CD4-positive, alpha-beta T cell treated with Interleukin-17A for 1 hour (primary cell): Measurements from ENCODE around the gene CCDC82.
A peak's percentile ranks its signal among the peaks of the same experiment; 100 is the strongest.
"Not testable (repeated sequence)": the region's sequence is repeated elsewhere in the genome, so short reads cannot be mapped to it uniquely, and the experiment has no call there.

ENCODE experiments used
- DNase-seq: peaks from one replicate; pipeline ENCODE4 v3.0.0-alpha.2; 2020

CCDC82 gene

DNA sequence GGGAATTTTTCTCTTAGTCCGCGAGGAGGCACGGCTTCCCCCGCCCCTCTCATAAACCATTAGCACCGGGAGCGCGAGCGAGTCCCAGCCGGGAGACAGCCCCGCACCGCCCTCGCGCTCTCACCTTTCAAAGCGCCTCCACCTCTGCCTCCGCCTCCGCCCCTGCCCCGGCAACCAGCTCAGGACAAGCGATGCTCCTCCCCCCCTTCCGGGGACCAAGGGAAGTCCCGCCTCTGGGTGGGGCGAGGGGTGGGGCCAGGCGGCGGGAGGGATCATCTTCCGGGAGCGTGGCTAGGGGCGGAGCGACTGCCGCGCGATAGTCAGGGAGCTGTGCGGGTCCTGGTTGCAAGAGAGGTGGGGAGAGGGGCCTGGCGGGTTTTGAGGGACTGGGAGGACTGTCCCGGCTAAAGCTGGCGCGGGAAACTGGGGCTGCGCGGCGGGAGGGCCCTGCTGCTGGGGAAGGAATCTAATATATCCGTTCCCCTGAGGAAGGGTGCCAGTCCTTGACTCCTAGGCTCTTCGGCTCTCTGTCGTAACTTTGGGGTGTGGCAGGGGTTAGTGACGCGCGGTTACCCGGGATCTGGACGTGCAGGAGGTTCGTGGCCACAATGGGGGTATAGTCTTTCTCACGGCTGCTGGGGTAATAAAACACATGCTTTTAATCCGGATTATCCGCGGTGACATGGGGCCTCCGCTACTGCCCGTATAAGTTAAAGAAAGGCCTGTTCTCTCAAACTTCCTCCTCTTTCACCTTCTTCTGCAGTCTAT lies at the start of gene CCDC82, which contains the start of gene JRKL:
CCDC82 (minus strand) TSS at position 193 of the 768 bp plus-strand sequence. CDS start 5,165 bp downstream, outside the sequence.
JRKL (plus strand) TSS at position 294 of the 768 bp plus-strand sequence. CDS start 637 bp downstream, outside the sequence.
- peak; percentile 97 for DNase-seq

DNA sequence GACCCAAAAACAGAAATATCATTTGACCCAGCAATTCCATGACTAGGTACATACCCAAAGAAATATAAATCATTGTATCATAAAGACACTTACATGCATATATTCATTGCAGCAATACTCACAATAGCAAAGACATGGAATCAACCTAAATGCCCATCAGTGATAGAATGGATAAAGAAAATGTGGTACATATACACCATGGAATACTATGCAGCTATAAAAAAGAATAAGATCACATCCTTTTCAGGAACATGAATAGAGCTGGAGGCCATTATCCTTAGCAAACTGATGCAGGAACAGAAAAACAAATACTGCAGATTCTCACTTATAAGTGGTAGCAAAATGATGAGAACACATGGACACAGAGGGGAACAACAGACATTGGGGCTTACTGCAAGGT lies 42.9 kb upstream of the CCDC82 start:
- DNase-seq, result not testable (repeated sequence)

DNA sequence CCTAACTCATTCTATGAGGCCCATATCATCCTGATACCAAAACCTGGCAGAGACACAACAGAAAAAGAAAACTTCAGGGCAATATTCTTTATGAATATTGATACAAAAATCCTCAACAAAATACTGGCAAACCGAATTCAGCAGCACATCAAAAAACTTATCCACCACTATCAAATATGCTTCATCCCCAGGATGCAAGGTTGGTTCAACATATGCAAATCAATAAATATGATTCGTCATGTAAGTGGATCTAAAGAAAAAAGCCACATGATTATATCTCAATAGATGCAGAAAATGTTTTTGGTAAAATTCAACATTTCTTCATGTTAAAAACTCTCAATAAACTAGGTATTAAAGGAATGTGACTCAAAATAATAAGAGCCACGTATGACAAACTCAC lies 41.0 kb upstream of the CCDC82 start:
- DNase-seq, result no peak

DNA sequence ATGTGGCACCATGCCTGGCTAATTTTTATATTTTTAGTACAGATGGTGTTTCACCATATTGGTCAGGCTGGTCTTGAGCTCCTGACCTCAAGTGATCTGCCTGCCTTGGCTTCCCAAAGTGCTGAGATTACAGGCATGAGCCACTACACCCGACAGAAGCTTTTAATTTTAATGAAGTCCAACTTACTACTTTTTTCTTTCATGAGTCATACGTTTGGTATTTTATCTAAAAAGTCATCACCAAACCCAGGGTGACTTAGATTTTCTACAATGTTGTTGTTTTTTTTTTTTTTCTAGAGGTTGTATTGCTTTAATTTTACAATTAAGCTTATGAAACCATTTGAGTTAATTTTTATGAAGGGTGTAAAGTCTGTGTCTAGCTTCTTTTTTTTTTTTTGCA lies 35.0 kb upstream of the CCDC82 start:
- no peak for DNase-seq

GRCh38 chr11:96413408-96413807 lies 23.7 kb upstream of the CCDC82 start:
- DNase-seq, result no peak

DNA sequence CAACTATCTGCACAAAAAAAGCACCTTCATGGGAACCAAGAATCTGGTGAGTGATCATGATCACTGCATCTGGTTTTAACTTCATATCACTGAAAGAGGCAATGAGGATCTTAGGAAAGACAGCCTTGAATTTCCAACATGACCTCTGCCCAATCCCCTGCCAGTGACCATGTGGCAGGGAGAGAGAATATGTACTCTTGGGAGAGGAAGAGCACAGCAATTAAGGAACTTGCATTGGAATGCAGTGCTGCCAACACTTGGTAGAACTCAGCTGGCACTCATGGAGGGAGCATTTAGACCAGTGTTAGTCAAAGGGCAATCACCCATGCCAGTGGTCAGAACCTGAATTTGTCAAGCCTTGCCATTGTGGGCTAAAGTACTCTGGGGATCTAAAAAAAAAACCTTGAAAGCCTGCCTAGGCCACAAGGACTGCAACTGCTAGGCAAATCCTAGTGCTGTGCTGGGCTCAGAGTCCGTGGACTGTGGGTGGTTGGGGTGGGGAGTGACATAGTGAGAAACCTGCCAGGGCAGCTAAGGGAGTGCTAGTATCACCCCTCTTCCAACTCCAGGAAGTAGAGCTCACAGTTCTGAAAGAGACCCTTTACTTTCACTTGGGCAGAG lies 23.2 kb upstream of the CCDC82 start:
- no peak for DNase-seq

GRCh38 chr11:96411412-96411811 lies 21.7 kb upstream of the CCDC82 start:
- DNase-seq, result not testable (repeated sequence)

DNA sequence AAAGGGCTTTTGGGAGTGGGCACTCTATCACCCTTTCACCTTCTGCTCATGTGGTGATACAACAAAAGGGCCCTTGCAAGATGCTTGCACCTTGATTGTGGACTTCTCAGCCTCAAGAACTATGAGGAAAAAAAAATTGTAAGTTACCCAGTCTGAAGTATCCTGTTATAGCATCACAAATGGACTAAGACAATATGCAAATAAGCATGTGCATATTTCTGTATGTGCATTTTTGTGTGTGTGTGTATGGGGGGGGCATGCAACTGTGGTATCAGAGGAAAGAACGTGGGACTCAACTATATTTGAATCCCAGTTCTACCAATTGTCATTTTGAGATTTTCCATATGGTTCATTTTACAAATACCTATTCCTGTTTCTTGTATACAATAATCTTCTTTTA lies 11.0 kb upstream of the CCDC82 start:
- DNase-seq, result no peak

- no peak for DNase-seq
Measured at GRCh38 chr11:96397863-96398262, 8.2 kb upstream of the CCDC82 start.

- DNase-seq, result no peak
Measured at GRCh38 chr11:96396637-96397036, 6.9 kb upstream of the CCDC82 start.

- no peak for DNase-seq
Measured at GRCh38 chr11:96394773-96395172, 5.1 kb upstream of the CCDC82 start.

DNA sequence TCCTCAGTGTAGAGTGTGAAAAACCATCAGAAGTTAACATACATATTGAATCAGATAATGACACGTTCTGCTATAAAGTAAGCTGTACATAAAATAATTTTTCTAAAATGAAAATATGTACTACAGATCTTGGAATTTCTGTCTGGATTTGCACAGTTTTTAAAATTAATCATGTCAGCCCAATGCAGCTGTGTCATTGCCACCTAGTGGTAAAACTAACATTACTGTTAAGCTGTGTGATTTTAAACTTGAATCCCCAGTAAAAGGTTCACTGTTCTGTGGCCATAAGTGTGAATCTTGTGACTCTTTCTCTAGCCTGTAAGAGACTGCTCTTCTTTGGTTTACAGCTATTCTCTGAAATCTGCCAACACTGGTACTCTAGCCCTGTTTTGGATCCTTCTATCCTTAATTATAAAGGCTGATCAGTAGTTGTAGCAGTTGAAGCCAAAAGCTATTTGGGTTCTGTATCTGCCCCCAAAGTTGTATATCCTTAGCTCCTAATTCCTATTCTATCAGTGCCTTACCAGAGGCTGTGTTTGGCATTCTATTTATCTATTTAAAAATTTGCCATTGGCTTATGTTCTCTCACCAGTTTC lies 4.1 kb upstream of the CCDC82 start:
- peak; percentile 60 for DNase-seq

DNA sequence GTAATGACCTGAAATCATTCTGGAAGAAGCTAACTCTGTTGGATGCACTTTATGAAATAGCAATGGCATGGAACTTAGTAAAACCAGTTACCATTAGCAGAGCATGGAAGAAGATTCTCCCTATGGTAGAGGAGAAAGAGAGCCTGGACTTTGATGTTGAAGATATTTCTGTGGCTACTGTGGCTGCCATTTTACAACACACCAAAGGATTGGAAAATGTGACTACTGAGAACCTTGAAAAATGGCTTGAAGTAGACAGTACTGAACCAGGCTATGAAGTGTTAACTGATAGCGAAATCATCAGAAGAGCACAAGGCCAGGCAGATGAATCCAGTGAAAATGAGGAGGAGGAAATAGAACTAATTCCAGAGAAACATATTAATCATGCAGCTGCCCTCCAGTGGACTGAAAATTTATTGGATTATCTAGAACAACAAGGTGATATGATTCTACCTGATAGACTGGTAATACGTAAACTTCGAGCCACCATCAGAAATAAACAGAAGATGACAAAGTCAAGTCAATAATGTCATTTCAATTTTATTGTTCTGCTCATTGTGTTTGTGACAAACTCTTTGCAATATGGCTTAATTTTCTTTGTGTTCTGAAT lies 2.1 kb upstream of the CCDC82 start:
- DNase-seq, result no peak

DNA sequence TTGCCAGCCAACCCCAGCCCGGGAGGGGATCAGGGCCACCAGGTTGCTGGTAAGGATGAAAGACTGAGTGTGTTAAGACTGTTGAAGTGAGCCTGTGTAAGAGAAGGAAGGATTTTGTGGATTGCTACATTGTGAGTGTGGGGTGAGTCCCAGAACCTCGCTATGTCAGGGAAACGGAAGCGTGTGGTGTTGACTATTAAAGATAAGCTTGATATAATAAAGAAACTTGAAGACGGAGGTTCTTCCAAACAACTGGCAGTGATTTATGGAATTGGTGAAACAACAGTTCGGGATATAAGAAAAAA lies 728 bp upstream of the CCDC82 start:
- no peak for DNase-seq

DNA sequence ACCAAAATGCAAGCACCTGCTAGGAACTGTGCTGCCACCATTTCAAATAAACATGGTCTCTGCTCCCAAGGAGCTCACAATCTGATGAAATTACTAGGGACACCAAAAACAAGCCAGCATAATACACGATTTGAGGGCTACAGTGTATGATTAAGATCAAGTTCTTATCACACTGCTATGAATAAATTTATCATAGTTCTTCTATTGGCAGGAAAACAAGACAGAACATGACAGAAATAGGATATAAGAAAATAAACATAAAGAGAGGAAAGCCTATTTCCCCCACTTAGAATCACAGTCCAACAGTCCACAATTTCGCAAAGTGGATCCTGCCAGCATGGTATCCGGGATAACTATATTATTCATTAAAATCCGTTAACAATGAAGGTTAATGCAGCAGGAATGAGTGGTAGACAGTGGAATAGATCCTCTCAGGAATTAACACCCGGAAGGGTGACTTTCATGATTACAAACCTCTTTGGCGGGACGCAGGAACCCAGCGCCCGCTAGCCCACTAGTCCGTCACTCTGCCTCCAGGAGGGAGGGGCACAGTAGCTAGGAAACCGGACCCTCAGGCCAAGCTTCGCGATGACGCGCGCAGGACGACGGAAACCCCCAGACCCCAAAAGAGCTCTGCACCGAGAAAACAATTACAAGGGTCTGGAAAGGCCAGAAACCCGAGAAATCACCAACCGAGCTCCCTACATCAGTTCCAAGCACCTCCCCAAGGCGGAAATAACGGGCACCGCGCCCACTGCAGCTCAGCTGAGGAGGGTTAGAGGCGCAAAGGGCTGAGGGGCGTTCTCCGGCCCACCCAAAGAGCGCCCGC lies 607 bp downstream of the CCDC82 start:
- DNase-seq, result no peak

DNA sequence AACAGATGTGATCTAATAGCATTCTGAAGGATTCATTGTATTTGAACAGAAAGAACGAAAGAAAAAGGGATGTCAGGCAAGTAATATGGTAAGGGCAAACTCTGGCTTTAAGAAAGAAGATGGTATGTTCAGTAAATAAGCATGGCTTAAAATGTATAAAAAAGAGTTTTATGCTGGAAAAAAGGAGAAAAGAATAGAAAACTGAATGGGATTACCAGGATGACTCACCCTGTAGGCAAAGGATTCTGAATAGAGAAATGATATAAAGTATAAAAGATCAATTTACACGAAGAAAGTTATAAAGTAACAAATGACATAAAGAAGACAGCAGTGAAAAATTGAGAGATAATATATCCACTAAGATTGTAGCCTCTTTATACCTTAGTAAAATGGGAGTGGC lies 4.5 kb downstream of the CCDC82 start:
- DNase-seq, result no peak

- no peak for DNase-seq
Measured at GRCh38 chr11:96384156-96384555, 5.6 kb downstream of the CCDC82 start.

- DNase-seq, result no peak
Measured at GRCh38 chr11:96376796-96377195, 12.9 kb downstream of the CCDC82 start.

- no peak for DNase-seq
Measured at GRCh38 chr11:96373826-96374225, 15.9 kb downstream of the CCDC82 start.

DNA sequence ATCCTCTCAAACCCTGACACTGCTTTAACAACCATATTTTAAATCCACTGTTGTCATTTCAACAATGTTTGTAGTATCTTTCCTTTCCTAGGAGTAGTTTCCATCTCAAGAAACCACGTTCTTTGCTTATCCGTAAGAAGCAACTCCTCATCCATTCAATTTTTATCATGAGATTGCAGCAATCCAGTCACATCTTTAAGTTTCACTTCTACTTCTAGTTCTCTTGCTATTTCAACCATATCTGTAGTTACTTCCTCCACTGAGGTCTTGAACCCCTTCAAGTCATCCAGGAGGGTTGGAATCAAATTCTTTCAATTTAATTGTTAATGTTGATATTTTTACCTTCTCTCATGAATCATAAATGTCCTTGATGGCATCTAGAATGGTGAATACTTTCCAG lies 22.4 kb downstream of the CCDC82 start:
- DNase-seq, result no peak

GRCh38 chr11:96366024-96366423 lies 23.7 kb downstream of the CCDC82 start:
- no peak for DNase-seq

DNA sequence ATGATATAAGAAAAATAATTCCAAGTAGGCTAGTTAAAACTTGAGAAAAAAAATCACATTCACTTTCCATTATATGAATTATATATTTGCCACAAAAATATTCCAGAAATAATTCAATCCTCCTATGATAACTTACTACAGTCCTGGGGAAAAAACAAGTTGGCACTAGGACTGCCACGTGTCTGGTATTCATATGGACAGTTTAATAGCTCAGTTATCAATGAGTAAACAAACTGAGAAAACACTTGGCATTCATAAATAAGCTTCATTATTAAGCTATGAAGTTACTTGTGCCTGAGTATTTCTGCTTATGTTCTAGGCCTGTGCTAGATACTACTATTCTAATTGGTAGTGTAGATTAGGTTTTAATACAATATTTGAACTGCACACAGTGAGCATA lies 24.2 kb downstream of the CCDC82 start:
- no peak for DNase-seq

DNA sequence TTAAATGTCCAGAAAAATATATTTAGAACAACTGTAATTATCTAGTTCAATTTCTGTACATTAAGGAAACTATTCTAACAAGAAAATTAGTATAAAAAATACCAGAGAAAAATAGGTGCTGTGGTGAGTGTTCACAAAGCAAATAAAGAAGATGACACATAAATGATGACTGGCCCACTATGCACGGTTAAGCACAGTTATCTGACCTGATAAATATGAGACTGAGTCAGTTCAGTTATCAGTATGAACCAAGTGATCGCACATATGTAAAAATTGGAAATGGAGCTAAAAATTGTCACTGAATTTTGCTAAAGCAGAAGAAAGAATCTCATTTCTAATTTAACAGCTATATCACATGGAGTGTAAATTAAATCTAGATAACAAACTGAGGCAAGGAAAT lies 27.9 kb downstream of the CCDC82 start:
- no peak for DNase-seq
